OCI-LY7 (cell line): ENCODE results near the gene SNX17. TPM values are rescaled to one million over a fixed set of nuclear protein-coding genes. Genes with fewer than 3 reads are reported as not detected.

Source experiments
- BruUV-seq: library from RNA; stranded (reverse); fragments of 400-500 nt; replicated peaks from 2 replicates; lab custom pipeline; 2021; lab: Mats Ljungman, UMichigan
- CTCF ChIA-PET: fragments of 300-600 bp; sonication (Branson Sonifier 250); formaldehyde crosslinking; loops from one replicate; lab custom pipeline; 2022; ENCODE audit warnings: antibody characterized with exemption; ENCODE audit not compliant: unreplicated experiment; lab: Charles Lee
- POLR2A ChIA-PET: fragments of 300-600 bp; sonication (Branson Sonifier 250); formaldehyde crosslinking; loops from one replicate; lab custom pipeline; 2022; ENCODE audit warnings: antibody characterized with exemption; lab: Charles Lee
- DNase-seq: peaks from one replicate; pipeline ENCODE4 v3.0.0-alpha.2; 2015; ENCODE audit warnings: low spot score
- H2AFZ ChIP-seq: fragments of 200-600 bp; sonication (generic), shearing (Covaris generic); 2 replicates; pipeline ENCODE4 v1.6.1; 2014; ENCODE audit warnings: mild to moderate bottlenecking, antibody characterized with exemption, low read length, moderate library complexity
- H3K27ac ChIP-seq: fragments of 200-600 bp; sonication (generic); 2 replicates; pipeline ENCODE4 v1.5.1; 2014; ENCODE audit warnings: mixed run types, low read depth, mild to moderate bottlenecking, moderate library complexity, low read length, inconsistent platforms; ENCODE audit not compliant: poor library complexity, severe bottlenecking
- H3K36me3 ChIP-seq: fragments of 200-600 bp; sonication (generic); 2 replicates; pipeline ENCODE4 v1.6.1; 2014; ENCODE audit warnings: mild to moderate bottlenecking, antibody characterized with exemption, low read length, moderate library complexity, mixed read lengths; ENCODE audit not compliant: insufficient read depth
- H3K4me1 ChIP-seq: fragments of 200-600 bp; sonication (generic); 2 replicates; pipeline ENCODE4 v1.5.1; 2014; ENCODE audit warnings: mild to moderate bottlenecking, low read length; ENCODE audit not compliant: insufficient read depth, poor library complexity, severe bottlenecking
- H3K4me2 ChIP-seq: fragments of 200-600 bp; sonication (generic); 2 replicates; pipeline ENCODE4 v1.6.1; 2014; ENCODE audit warnings: mild to moderate bottlenecking, low read length
- H3K4me3 ChIP-seq: fragments of 200-600 bp; sonication (generic); 2 replicates; pipeline ENCODE4 v1.5.1; 2014; ENCODE audit warnings: mild to moderate bottlenecking, low read depth, low read length; ENCODE audit not compliant: poor library complexity, severe bottlenecking
- H3K79me2 ChIP-seq: fragments of 200-600 bp; sonication (generic); 2 replicates; pipeline ENCODE4 v1.6.1; 2016; ENCODE audit warnings: low read depth, mild to moderate bottlenecking, low read length, moderate library complexity, mixed read lengths; ENCODE audit not compliant: insufficient read depth
- H3K9me2 ChIP-seq: fragments of 200-600 bp; sonication (generic); 2 replicates; pipeline ENCODE4 v1.6.1; 2016; ENCODE audit warnings: mild to moderate bottlenecking, low read length, mixed read lengths; ENCODE audit not compliant: insufficient read depth
- H3K9me3 ChIP-seq: fragments of 200-600 bp; sonication (generic); 2 replicates; pipeline ENCODE4 v1.6.1; 2014; ENCODE audit warnings: mild to moderate bottlenecking, mixed run types, low read length, mixed read lengths
- H4K20me1 ChIP-seq: fragments of 200-600 bp; sonication (generic); 2 replicates; pipeline ENCODE4 v1.6.1; 2014; ENCODE audit warnings: mild to moderate bottlenecking, antibody characterized with exemption, low read length, moderate library complexity, mixed read lengths; ENCODE audit not compliant: insufficient read depth
- EZH2phosphoT487 ChIP-seq: fragments of 200-600 bp; sonication (generic); IDR thresholded peaks from 2 replicates; pipeline ENCODE4 v1.6.1; 2018; ENCODE audit warnings: low read depth, borderline replicate concordance, mild to moderate bottlenecking, mixed run types, antibody characterized with exemption, low read length, moderate library complexity, mixed read lengths
- intact Hi-C: fragments of 100-400 bp; cut with micrococcal nuclease; formaldehyde crosslinking; loops from one replicate; pipeline ENCODE4 v1.10.0; 2022; ENCODE audit not compliant: unreplicated experiment
- total RNA-seq, 2 experiments: library from RNA; depleted of rRNA in 1 of 2; stranded (reverse); fragments of >200 nt in 1 of 2; shearing (Covaris generic) in 1 of 2; gene quantifications; 2 replicates each; pipeline ENCODE4 v1.2.3, GENCODE V29; 2014 to 2022
- TF ChIP-seq, protein P1 (sequence below): fragments of 200-600 bp; sonication (generic); conservative IDR thresholded peaks from 2 replicates; pipeline ENCODE4 v1.5.1; 2014; ENCODE audit warnings: mild to moderate bottlenecking, antibody characterized with exemption, low read length, moderate library complexity, mixed read lengths

SNX17 gene
- total RNA-seq, 2 experiments from 2014 or later, result 63.1 to 97.4 TPM

- intact Hi-C loops, result no loop called here
- H3K79me2 ChIP-seq, result no peaks in the 10 kb centered on the region
- CTCF ChIA-PET, result no interaction called here
- POLR2A ChIA-PET, result no interaction called here
- H3K9me2 ChIP-seq, result no peaks in the 10 kb centered on the region
- DNase-seq, result no peak
- no peak for TF ChIP-seq EZH2phosphoT487
- TF ChIP-seq, protein P1, sequence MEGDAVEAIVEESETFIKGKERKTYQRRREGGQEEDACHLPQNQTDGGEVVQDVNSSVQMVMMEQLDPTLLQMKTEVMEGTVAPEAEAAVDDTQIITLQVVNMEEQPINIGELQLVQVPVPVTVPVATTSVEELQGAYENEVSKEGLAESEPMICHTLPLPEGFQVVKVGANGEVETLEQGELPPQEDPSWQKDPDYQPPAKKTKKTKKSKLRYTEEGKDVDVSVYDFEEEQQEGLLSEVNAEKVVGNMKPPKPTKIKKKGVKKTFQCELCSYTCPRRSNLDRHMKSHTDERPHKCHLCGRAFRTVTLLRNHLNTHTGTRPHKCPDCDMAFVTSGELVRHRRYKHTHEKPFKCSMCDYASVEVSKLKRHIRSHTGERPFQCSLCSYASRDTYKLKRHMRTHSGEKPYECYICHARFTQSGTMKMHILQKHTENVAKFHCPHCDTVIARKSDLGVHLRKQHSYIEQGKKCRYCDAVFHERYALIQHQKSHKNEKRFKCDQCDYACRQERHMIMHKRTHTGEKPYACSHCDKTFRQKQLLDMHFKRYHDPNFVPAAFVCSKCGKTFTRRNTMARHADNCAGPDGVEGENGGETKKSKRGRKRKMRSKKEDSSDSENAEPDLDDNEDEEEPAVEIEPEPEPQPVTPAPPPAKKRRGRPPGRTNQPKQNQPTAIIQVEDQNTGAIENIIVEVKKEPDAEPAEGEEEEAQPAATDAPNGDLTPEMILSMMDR, result no peak
- H4K20me1 ChIP-seq, result no peaks in the 10 kb centered on the region
- BruUV-seq, result no TSS peak
- H3K4me2 ChIP-seq, result no peak overlapping the region
- H2AFZ ChIP-seq, result no peak overlapping the region
- no peaks in the 10 kb centered on the region for H3K36me3 ChIP-seq
- no peak overlapping the region for H3K27ac ChIP-seq
- no peaks in the 10 kb centered on the region for H3K4me1 ChIP-seq
- no peak overlapping the region for H3K4me3 ChIP-seq
- H3K9me3 ChIP-seq, result no peaks in the 10 kb centered on the region
Measured at GRCh38 chr2:27416151-27416550, 45.7 kb downstream of the SNX17 start.

DNA sequence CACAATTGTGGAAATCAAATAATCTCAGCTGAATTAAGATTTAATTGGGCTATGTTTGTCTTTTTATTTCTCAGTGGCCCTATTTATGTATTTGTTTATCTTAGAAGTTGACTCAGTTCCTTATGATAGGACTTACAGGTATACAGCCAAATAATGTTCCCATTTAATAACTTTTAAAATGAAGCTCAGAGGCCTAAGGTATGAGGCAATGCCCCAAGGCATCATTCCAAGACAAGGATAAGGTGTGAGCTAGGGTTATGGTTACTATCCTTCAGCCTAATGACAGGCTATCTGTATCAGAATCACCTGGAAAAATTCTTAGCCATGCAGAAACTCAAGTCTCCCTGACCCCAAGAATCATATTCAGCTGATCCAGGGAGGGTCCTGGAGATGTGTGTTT is 50.6 kb downstream of the SNX17 start:
- intact Hi-C loops, result no loop called here
- BruUV-seq, result no TSS peak
- CTCF ChIA-PET, result no interaction called here

More for the DNA sequence above, 50.6 kb downstream of the SNX17 start:
- no peak overlapping the region for H2AFZ ChIP-seq
- no peaks in the 10 kb centered on the region for H3K4me1 ChIP-seq
- no peaks in the 10 kb centered on the region for H3K79me2 ChIP-seq
- no peak overlapping the region for H3K27ac ChIP-seq
- no peak overlapping the region for H3K4me2 ChIP-seq
- H3K36me3 ChIP-seq, result no peaks in the 10 kb centered on the region
- no peak for DNase-seq
- H3K9me3 ChIP-seq, result no peaks in the 10 kb centered on the region
- no peak overlapping the region for H3K4me3 ChIP-seq
- TF ChIP-seq EZH2phosphoT487, result no peak
- TF ChIP-seq, protein P1, result no peak
- H4K20me1 ChIP-seq, result no peaks in the 10 kb centered on the region
- H3K9me2 ChIP-seq, result no peaks in the 10 kb centered on the region
- POLR2A ChIA-PET, result interaction anchor here (0.9 to 1.2 kb wide), 2 partner anchors 11 to 13 kb away, joined by 3 to 6 read pairs; no protein-coding TSS in a partner anchor
